ENCODE data around the gene VAMP4. TPM values are rescaled to one million over a fixed set of nuclear protein-coding genes. Genes with fewer than 3 reads are reported as not detected.

VAMP4 gene
- total RNA-seq, 1 donor = 7.3 TPM

GRCh38 chr1:171769171-171769570 is 27.3 kb upstream of the VAMP4 start:
- no peak for DNase-seq (ENCODE audit: low read depth)
- no peak overlapping the region for H3K4me3 ChIP-seq (ENCODE audit: low read depth, low read length)
- no peak for TF ChIP-seq CTCF (IDR thresholded peaks at IDR 0.05; ENCODE audit: insufficient read depth, low read depth, low read length)

GRCh38 chr1:171763764-171764163 is 21.9 kb upstream of the VAMP4 start:
- no peak for TF ChIP-seq CTCF (IDR thresholded peaks at IDR 0.05; ENCODE audit: insufficient read depth, low read depth, low read length)

GRCh38 chr1:171762143-171762563 is 20.3 kb upstream of the VAMP4 start:
- no peak for DNase-seq (ENCODE audit: low read depth)
- TF ChIP-seq CTCF (IDR thresholded peaks at IDR 0.05; ENCODE audit: insufficient read depth, low read depth, low read length) = no peak
- no peak overlapping the region for H3K4me3 ChIP-seq (ENCODE audit: low read depth, low read length)

More at GRCh38 chr1:171763764-171764163, 21.9 kb upstream of the VAMP4 start:
- DNase-seq (ENCODE audit: low read depth) = no peak
- no peak overlapping the region for H3K4me3 ChIP-seq (ENCODE audit: low read depth, low read length)

- no peak overlapping the region for H3K4me3 ChIP-seq (ENCODE audit: low read depth, low read length)
- no peak for DNase-seq (ENCODE audit: low read depth)
- no peak for TF ChIP-seq CTCF (IDR thresholded peaks at IDR 0.05; ENCODE audit: insufficient read depth, low read depth, low read length)
Measured at GRCh38 chr1:171758011-171758410, 16.1 kb upstream of the VAMP4 start.

- no peak overlapping the region for H3K4me3 ChIP-seq (ENCODE audit: low read depth, low read length)
- DNase-seq (ENCODE audit: low read depth) = no peak
- TF ChIP-seq CTCF (IDR thresholded peaks at IDR 0.05; ENCODE audit: insufficient read depth, low read depth, low read length) = no peak
Measured at GRCh38 chr1:171756856-171757255, 15.0 kb upstream of the VAMP4 start.

GRCh38 chr1:171754971-171755370 is 13.1 kb upstream of the VAMP4 start:
- peak; percentile 31 for DNase-seq (ENCODE audit: low read depth)
- TF ChIP-seq CTCF (IDR thresholded peaks at IDR 0.05; ENCODE audit: insufficient read depth, low read depth, low read length) = no peak
- H3K4me3 ChIP-seq (ENCODE audit: low read depth, low read length) = no peak overlapping the region

GRCh38 chr1:171754353-171754705 is 12.5 kb upstream of the VAMP4 start:
- peak; percentile 49 for DNase-seq (ENCODE audit: low read depth)
- TF ChIP-seq CTCF (IDR thresholded peaks at IDR 0.05; ENCODE audit: insufficient read depth, low read depth, low read length) = no peak
- no peak overlapping the region for H3K4me3 ChIP-seq (ENCODE audit: low read depth, low read length)
